ENCODE results near the gene RBBP4. TPM values are rescaled to one million over a fixed set of nuclear protein-coding genes. Genes with fewer than 3 reads are reported as not detected.

Gene RBBP4
- polyA plus RNA-seq, 1 donor from 2014 or later = 270 TPM

DNA sequence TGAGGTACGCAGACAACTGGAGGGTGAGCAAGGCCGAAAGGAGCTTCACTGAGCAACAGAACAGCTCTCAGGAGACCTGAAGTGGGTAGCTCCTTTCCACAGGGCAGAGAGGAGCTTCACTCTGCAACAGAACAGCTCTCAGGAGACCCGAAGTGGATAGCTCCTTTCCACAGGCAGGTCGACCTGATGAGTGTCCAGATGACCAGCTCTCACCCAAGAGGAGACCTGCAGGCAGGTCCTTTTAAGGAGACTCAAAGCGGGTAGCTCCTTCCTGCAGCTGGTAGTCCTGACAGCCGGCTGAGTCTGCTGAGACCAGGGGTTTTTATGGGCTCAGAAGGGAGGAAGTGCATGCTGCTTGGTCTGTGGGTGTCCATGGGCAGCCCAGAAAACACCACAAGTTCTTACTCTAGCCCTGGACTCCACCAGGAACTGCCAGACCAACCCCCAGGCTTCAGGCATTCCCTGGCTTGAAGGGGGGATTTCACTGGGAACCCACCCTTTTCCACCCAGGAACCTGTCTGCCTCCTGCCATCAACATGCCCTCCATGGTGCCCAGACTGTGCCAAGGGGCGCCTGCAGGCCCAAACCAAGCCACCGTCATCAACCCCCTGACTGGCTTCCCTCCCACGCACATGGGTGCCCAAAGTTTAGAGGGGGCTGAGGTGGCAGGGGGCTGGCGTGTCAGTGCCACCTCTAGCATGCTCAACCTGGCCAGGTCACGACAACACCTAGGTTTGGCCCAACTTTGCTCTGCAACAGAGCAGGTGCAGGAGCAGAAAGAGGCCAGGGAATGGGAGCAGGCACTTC, 44.2 kb upstream of the RBBP4 start:
- TF ChIP-seq EP300 (conservative IDR thresholded peaks at IDR 0.05; ENCODE audit: poor library complexity, severe bottlenecking) (no peak), RAD21 (conservative IDR thresholded peaks at IDR 0.05) (no peak), MXI1 (conservative IDR thresholded peaks at IDR 0.05; ENCODE audit: poor library complexity, severe bottlenecking) (no peak), SMC3 (conservative IDR thresholded peaks at IDR 0.05; ENCODE audit: poor library complexity) (no peak), EZH2 (IDR thresholded peaks at IDR 0.05; ENCODE audit: borderline replicate concordance, insufficient read depth, low read length, poor library complexity, severe bottlenecking) (no peak), TAF1 (IDR thresholded peaks at IDR 0.05; ENCODE audit: low read depth) (no peak), POLR2AphosphoS5 (IDR thresholded peaks at IDR 0.05) (no peak)
- TF ChIP-seq, protein P1, sequence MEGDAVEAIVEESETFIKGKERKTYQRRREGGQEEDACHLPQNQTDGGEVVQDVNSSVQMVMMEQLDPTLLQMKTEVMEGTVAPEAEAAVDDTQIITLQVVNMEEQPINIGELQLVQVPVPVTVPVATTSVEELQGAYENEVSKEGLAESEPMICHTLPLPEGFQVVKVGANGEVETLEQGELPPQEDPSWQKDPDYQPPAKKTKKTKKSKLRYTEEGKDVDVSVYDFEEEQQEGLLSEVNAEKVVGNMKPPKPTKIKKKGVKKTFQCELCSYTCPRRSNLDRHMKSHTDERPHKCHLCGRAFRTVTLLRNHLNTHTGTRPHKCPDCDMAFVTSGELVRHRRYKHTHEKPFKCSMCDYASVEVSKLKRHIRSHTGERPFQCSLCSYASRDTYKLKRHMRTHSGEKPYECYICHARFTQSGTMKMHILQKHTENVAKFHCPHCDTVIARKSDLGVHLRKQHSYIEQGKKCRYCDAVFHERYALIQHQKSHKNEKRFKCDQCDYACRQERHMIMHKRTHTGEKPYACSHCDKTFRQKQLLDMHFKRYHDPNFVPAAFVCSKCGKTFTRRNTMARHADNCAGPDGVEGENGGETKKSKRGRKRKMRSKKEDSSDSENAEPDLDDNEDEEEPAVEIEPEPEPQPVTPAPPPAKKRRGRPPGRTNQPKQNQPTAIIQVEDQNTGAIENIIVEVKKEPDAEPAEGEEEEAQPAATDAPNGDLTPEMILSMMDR (IDR thresholded peaks at IDR 0.05; ENCODE audit: poor library complexity, severe bottlenecking) = no peak
- TF ChIP-seq, protein P2, sequence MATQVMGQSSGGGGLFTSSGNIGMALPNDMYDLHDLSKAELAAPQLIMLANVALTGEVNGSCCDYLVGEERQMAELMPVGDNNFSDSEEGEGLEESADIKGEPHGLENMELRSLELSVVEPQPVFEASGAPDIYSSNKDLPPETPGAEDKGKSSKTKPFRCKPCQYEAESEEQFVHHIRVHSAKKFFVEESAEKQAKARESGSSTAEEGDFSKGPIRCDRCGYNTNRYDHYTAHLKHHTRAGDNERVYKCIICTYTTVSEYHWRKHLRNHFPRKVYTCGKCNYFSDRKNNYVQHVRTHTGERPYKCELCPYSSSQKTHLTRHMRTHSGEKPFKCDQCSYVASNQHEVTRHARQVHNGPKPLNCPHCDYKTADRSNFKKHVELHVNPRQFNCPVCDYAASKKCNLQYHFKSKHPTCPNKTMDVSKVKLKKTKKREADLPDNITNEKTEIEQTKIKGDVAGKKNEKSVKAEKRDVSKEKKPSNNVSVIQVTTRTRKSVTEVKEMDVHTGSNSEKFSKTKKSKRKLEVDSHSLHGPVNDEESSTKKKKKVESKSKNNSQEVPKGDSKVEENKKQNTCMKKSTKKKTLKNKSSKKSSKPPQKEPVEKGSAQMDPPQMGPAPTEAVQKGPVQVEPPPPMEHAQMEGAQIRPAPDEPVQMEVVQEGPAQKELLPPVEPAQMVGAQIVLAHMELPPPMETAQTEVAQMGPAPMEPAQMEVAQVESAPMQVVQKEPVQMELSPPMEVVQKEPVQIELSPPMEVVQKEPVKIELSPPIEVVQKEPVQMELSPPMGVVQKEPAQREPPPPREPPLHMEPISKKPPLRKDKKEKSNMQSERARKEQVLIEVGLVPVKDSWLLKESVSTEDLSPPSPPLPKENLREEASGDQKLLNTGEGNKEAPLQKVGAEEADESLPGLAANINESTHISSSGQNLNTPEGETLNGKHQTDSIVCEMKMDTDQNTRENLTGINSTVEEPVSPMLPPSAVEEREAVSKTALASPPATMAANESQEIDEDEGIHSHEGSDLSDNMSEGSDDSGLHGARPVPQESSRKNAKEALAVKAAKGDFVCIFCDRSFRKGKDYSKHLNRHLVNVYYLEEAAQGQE (IDR thresholded peaks at IDR 0.05; ENCODE audit: borderline replicate concordance) = no peak
- no peak overlapping the region for H3K4me2 ChIP-seq (ENCODE audit: low read length)
- H2AFZ ChIP-seq (ENCODE audit: low read depth, low read length) = no peak overlapping the region
- H3K9me2 ChIP-seq (ENCODE audit: insufficient read depth, low read length) = no peaks in the 10 kb centered on the region
- H3K79me2 ChIP-seq (replicated peaks; ENCODE audit: insufficient read depth, low read length) = no peaks in the 10 kb centered on the region
- H3K27ac ChIP-seq (ENCODE audit: low read length) = no peak overlapping the region
- H3K9ac ChIP-seq (ENCODE audit: low read length) = no peak overlapping the region
- H3K4me3 ChIP-seq (ENCODE audit: low read length) = no peak overlapping the region
- no peaks in the 10 kb centered on the region for H3K36me3 ChIP-seq (ENCODE audit: insufficient read depth, low read length)
- H4K20me1 ChIP-seq (ENCODE audit: insufficient read depth) = no peaks in the 10 kb centered on the region
- no peaks in the 10 kb centered on the region for H3K9me3 ChIP-seq (ENCODE audit: low read length)
- H3F3A ChIP-seq (ENCODE audit: insufficient read depth, low read length, poor library complexity, severe bottlenecking) = no peaks in the 10 kb centered on the region
- H3K27me3 ChIP-seq (ENCODE audit: insufficient read depth, low read depth, low read length) = no peaks in the 10 kb centered on the region

DNA sequence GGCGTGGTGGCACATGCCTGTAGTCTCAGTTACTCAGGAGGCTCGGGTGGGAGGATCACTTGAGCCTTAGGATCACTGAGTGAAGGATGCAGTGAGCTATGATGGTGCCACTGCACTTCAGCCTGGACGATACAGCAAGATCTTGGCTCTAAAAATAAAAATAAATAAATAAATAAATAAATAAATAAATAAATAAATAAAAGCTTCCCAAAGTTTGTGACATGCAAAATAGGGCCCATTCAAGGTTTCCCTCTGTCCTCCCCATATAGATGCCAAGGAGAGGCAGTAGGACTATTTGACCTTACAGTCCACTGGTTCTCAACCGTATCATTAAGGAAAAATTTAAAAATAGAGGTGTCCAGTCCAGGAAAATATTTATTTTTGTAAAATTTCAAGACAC, 41.8 kb upstream of the RBBP4 start:
- TF ChIP-seq EZH2 (IDR thresholded peaks at IDR 0.05; ENCODE audit: borderline replicate concordance, insufficient read depth, low read length, poor library complexity, severe bottlenecking) (no peak), TAF1 (IDR thresholded peaks at IDR 0.05; ENCODE audit: low read depth) (no peak), RAD21 (conservative IDR thresholded peaks at IDR 0.05) (no peak), EP300 (conservative IDR thresholded peaks at IDR 0.05; ENCODE audit: poor library complexity, severe bottlenecking) (no peak)
- no peaks in the 10 kb centered on the region for H3K36me3 ChIP-seq (ENCODE audit: insufficient read depth, low read length)
- no peak overlapping the region for H3K27ac ChIP-seq (ENCODE audit: low read length)
- H3K9ac ChIP-seq (ENCODE audit: low read length) = no peak overlapping the region
- H3K4me2 ChIP-seq (ENCODE audit: low read length) = no peak overlapping the region
- no peaks in the 10 kb centered on the region for H3K9me3 ChIP-seq (ENCODE audit: low read length)
- no peaks in the 10 kb centered on the region for H3K79me2 ChIP-seq (replicated peaks; ENCODE audit: insufficient read depth, low read length)
- H3F3A ChIP-seq (ENCODE audit: insufficient read depth, low read length, poor library complexity, severe bottlenecking) = no peaks in the 10 kb centered on the region
- H3K9me2 ChIP-seq (ENCODE audit: insufficient read depth, low read length) = no peaks in the 10 kb centered on the region
- H2AFZ ChIP-seq (ENCODE audit: low read depth, low read length) = no peak overlapping the region
- no peak overlapping the region for H3K4me3 ChIP-seq (ENCODE audit: low read length)
- no peaks in the 10 kb centered on the region for H4K20me1 ChIP-seq (ENCODE audit: insufficient read depth)
- no peaks in the 10 kb centered on the region for H3K27me3 ChIP-seq (ENCODE audit: insufficient read depth, low read depth, low read length)
